OCI-LY1 (cell line): ENCODE data around the gene PLLP.

Experiments
- CTCF ChIP-seq: fragments of 200-600 bp; sonication (generic), shearing (Covaris generic); IDR thresholded peaks from 2 replicates; pipeline ENCODE4 v1.5.1; 2017; ENCODE audit warnings: mild to moderate bottlenecking, antibody characterized with exemption, low read length, moderate library complexity, mixed read lengths
- EZH2 ChIP-seq: fragments of 200-600 bp; sonication (generic), shearing (Covaris generic); IDR thresholded peaks from 2 replicates; pipeline ENCODE4 v1.8.0; 2017; ENCODE audit warnings: borderline replicate concordance, mixed run types, mild to moderate bottlenecking, antibody characterized with exemption, low read length, moderate library complexity, mixed read lengths

GRCh38 chr16:57264950-57265371 lies 19.5 kb downstream of the PLLP start:
- TF ChIP-seq CTCF = no peak
- no peak for TF ChIP-seq EZH2
